NCI-H748 (cell line): ENCODE measurements around the gene WDR37.

Experiments used
- DNase-seq: peaks from one replicate; lab custom pipeline; 2025; ENCODE audit not compliant: unreplicated experiment; lab: John Stamatoyannopoulos, UW

Gene WDR37

DNA sequence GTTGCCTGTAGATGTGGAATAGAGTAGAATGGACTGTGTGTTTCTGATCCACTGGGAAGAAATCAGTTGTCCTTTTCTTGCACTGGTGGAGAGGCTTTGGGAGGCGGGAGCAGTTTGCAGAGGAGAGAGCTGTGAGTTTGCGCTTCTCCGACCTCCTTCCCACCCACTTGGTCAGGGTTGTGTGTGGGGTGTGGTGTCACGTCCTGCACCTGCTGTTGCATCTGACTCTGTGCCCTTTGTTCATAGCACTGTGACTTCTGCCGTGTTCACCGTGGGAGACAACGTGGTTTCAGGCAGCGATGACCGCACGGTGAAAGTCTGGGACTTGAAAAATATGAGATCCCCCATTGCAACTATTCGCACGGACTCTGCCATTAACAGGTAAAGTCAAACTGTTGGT, 67.8 kb downstream of the WDR37 start:
- no peak for DNase-seq

DNA sequence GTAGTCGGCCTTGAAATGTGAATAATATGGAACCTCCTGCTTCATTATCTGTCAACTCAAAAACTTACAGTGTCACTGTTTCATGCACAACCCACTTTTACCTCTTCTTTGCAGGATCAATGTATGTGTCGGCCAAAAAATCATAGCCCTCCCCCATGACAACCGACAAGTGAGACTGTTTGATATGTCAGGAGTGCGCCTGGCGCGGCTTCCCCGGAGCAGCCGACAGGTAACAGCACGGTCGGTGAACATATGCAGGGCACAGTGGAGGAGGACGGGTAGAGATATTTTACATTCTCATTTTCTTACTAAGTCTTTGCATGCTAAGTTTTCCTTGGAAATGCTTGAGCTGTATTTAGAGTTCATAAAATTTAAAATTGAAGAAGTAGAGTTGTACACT, 68.6 kb downstream of the WDR37 start:
- DNase-seq: no peak

- no peak for DNase-seq
Observed at GRCh38 chr10:1126461-1126860, 70.3 kb downstream of the WDR37 start.

- DNase-seq: no peak
Observed at GRCh38 chr10:1127629-1128028, 71.4 kb downstream of the WDR37 start.

- DNase-seq: no peak
Observed at GRCh38 chr10:1128115-1128514, 71.9 kb downstream of the WDR37 start.

- no peak for DNase-seq
Observed at GRCh38 chr10:1128649-1129048, 72.5 kb downstream of the WDR37 start.

DNA sequence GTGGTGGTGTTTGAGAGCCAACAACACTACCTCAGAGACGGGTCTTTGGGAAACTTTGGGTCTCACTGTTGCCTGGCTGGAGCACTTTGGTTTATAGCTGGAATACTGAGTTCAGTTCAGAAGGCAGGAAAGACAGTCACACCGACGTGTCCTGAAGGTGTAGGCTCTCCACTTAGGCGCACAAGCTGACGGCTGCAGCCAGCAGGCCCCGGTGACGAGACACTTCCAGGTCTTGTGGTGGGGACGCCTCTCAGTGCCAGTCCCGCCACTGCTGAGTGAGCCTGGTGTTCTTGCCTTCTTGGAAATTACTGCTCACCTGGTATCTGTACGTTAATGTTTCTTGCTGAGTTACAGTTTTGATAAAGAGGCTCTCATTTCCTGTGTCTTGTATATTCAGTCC, 74.0 kb downstream of the WDR37 start:
- DNase-seq: no peak

DNA sequence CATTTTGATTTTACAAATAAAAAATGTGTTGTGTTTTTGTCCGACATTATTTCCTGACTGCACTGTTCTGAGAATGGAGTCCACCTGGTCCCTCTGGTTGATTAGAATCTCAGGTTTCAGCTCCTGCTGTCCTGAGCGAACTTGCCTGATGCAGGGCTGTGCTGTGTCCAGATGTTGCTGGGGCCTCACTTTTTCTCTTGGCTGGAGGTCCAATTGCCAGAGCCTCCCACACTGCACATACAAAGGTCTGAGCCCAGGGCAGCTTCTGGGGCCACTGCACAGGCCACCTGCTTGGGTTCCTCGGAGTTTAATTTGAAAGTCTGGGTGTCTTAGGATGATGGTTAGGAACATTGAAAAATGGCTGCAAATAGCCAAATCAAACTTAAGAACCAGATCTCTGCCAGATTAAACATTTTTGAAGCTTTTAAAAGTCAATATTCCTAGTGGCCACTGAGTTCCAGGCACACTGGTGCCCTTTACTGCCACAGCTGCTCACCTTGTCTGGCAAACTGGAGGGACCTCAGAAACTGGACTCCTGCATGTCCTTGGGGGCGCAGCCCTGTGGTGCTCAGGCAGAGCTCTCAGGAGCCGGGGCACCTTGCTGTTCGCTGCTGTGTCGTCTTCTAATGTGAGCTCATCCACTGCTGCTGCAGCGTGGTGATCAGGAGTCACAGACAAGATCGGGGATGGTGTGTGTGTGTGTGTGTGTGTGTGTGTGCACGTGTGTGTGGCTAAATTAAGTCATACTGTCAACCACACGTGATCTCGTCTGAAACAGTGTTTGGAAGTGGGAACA, 75.0 kb downstream of the WDR37 start:
- DNase-seq: no peak

- no peak for DNase-seq
Observed at GRCh38 chr10:1132584-1132983, 76.4 kb downstream of the WDR37 start.

- no peak for DNase-seq
Observed at GRCh38 chr10:1133495-1134045, 77.4 kb downstream of the WDR37 start.

- no peak for DNase-seq
Observed at GRCh38 chr10:1134156-1134555, 78.0 kb downstream of the WDR37 start.

DNA sequence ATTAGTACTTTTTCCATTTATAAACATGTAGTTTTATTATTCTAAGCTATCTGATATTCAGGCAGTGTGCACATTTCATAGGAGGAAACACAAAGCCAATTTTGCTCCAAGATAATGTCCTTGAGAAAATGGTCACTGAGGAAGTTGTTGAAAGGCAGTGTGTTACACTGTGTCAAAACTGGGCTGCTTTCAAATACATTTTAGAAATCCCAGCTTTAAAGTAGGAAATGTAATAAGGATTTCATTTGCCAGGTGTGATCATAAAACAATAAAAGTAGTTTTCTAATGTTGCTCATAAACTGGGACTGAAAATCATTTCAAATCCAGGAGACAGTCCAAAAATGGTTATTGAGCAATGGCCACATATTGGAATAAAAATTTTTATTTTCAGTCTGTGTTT, 80.1 kb downstream of the WDR37 start:
- DNase-seq: no peak

DNA sequence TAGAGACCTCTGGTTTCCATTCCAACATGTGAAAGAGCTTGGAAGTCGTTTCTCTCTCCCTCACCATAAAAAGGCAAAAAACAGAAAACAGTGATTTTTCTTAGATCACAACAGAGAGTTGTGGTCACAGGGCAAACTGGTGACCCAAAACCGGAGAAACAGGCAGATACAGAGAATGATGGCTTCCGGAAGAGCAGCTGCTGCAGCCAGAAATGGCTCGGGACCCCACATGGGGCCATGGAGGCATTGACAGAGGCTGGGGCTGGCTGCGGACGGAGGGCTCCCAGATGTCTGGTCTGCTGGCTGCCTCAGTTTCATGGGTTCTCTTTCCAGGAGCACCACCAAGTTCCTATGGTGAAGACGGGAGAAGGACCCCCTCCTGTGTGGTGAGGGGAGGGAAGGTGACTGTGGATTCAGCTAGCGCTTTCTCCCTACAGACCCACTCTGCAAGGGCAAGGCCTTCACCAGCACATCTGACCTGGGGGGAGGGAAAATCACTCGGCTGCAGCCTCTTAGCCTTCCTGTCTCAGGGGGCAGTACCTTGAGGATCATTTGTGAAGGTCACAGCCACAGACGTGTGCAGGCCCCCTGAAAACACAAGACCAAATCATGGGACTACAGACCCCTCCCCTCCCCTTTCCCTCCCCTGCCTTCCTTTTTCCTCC, 81.4 kb downstream of the WDR37 start:
- no peak for DNase-seq

DNA sequence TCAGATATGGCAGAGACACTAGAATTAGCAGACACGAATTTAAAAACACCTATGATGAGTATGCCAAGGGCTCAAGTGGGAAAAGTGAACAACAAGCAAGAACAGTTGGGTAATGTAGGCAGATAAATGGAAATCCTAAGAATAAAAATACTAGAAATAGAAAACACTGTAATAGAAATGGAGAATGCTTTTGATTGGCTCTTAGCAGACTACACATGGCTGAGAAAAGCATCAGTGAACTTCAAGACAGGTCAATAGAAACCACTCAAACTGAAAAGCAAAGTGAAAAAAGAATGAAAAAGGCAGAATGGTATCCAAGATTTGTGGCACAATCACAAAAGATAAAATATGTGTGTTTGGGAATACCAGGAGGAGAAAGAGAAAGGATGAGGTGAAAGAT, 82.3 kb downstream of the WDR37 start:
- DNase-seq: no peak

GRCh38 chr10:1141261-1141660, 85.1 kb downstream of the WDR37 start:
- no peak for DNase-seq

DNA sequence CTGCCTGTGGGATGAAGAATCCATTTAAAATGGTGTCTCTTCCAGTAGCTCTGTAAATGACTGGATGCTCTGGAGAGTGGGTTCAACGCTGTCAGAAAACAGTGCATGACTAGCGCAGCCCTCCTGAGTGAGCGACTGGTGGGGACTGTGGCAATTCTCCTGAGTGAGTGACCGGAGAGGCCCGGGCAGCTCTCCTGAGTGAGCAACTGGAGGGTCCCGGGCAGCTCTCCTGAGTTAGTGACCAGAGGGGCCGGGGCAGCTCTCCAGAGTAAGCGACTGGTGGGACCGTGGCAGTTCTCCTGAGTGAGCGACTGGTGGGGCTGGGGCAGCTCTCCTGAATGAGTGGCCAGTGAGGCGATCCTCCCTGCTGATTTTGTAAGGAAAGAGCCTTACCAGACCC, 85.5 kb downstream of the WDR37 start:
- DNase-seq: no peak

DNA sequence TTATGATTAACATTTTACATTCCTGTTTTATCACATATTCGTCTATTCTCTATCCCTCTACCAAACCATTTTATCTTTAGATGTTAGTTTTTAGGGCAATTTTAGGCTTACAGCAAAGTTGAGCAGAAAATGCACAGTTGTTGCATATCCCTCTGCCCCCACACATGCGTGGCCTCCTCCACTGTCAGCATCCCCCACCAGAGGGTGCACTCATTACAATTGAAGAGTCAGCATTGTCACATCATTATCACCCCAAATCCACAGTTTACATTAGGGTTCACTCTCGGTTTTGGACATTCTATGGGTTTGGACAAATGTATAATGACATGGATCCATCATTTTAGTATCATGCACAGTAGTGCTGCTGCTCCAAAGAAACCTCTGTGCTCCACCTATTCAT, 86.4 kb downstream of the WDR37 start:
- no peak for DNase-seq

GRCh38 chr10:1147810-1148209, 91.6 kb downstream of the WDR37 start:
- DNase-seq: no peak

DNA sequence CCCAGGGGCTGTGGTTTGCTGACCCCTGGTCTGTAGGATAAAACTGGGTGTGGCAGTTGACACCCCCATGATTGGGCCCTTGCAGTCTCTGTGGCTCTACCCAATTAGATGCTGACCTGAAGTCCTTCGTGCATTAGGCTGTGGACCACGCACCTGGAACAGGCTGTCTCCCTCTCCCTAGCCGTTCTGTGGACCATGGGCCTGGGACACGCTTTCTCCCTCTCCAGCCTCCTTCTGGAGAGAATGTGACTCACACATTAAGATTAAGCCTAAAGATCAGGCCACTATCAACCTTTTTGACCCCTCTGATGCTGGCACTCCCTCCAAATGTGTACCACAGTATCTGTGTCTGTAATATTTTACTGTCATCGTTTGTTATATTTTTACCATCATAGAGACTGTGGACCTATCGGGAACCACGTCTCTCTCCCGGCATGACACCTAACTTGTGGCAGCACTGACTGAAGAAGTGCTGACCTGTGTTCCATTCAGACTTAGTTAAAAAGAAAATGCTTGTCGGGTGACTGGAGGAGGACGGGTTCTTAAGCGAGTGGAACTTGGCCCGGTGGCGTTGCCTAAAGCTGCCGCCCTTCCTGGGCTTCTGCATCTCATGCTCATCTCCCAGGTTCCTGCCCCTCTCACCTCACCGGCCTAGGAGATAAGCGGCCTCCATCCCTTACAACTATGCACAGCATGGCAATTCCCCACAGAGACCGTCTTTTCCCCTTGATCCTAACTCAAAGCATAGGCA, 92.8 kb downstream of the WDR37 start:
- DNase-seq: no peak

GRCh38 chr10:1149793-1150637, 93.8 kb downstream of the WDR37 start:
- DNase-seq: no peak

GRCh38 chr10:1150638-1150955, 94.4 kb downstream of the WDR37 start:
- no peak for DNase-seq
